ENCODE data around the gene HSD17B8.

DNA sequence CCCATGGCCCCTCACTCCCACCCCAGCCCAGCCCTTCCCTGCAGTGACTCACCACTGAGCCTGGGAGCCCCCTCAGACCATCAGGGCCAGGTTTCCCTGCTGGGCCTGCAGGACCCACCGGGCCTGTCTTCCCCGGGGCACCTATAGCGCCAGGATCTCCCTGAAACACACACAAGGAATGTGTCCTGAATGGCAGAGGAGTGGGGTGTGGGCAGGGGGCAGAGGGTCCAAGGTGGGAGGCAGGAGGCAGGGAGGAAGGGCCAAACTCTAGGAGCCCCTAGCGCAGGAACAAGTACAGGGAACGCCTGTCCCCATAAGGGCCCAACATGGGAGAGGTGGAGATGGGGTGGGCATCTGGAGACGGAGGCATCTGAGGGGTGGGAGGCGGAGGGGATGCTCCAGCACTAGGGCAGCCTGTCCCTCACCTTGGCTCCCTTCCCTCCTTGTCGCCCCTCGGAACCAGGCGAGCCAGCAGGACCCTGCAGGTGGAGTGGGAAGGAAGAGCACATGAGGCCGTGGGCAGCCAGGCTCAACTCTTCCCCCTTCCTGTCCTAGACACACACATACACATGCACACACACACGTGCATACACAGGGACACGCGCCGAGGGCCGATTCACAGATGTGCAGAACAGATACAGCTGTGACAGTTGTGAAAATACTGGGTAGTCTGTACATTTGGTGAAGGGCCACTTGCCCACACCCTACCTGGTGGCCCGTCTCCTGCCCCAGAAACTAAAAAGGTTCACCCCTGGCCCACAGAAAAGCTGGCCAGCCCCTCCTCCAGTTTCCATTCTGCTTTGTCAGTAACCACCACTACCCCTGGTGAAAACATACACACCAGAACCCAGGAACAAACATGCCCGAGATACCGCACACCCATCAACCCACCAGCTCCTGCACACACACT, 36.8 kb upstream of the HSD17B8 start:
- TF ChIP-seq, protein P1, sequence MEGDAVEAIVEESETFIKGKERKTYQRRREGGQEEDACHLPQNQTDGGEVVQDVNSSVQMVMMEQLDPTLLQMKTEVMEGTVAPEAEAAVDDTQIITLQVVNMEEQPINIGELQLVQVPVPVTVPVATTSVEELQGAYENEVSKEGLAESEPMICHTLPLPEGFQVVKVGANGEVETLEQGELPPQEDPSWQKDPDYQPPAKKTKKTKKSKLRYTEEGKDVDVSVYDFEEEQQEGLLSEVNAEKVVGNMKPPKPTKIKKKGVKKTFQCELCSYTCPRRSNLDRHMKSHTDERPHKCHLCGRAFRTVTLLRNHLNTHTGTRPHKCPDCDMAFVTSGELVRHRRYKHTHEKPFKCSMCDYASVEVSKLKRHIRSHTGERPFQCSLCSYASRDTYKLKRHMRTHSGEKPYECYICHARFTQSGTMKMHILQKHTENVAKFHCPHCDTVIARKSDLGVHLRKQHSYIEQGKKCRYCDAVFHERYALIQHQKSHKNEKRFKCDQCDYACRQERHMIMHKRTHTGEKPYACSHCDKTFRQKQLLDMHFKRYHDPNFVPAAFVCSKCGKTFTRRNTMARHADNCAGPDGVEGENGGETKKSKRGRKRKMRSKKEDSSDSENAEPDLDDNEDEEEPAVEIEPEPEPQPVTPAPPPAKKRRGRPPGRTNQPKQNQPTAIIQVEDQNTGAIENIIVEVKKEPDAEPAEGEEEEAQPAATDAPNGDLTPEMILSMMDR (IDR thresholded peaks at IDR 0.05; ENCODE audit: insufficient read depth, low read length), result no peak
- TF ChIP-seq SPI1 (IDR thresholded peaks at IDR 0.05; ENCODE audit: borderline replicate concordance, low read depth), result no peak
